Dedifferentiated amniotic fluid mesenchymal stem cell (primary cell): ENCODE results near the gene RARS2.

Experiments used
- DNase-seq: peaks from one replicate; pipeline ENCODE4 v3.0.0-alpha.2; 2016; ENCODE audit errors: extremely low spot score

RARS2 gene

GRCh38 chr6:87574237-87574804, 15.5 kb downstream of the RARS2 start:
- DNase-seq: no peak

GRCh38 chr6:87573307-87574024, 16.3 kb downstream of the RARS2 start:
- DNase-seq: no peak

GRCh38 chr6:87572883-87573282, 16.9 kb downstream of the RARS2 start:
- no peak for DNase-seq

GRCh38 chr6:87572021-87572420, 17.8 kb downstream of the RARS2 start:
- DNase-seq: no peak

- DNase-seq: peak; percentile 38
These were observed 28.8 kb downstream of the RARS2 start for GRCh38 chr6:87561017-87561416.

GRCh38 chr6:87558446-87558845, 31.3 kb downstream of the RARS2 start:
- DNase-seq: no peak

GRCh38 chr6:87555506-87555905, 34.3 kb downstream of the RARS2 start:
- no peak for DNase-seq

GRCh38 chr6:87553159-87553765, 36.5 kb downstream of the RARS2 start:
- no peak for DNase-seq

GRCh38 chr6:87551799-87552198, 38.0 kb downstream of the RARS2 start:
- no peak for DNase-seq

GRCh38 chr6:87544474-87544735, 45.4 kb downstream of the RARS2 start:
- no peak for DNase-seq

GRCh38 chr6:87543696-87544473, 45.9 kb downstream of the RARS2 start:
- DNase-seq: no peak

GRCh38 chr6:87541744-87542143, 48.0 kb downstream of the RARS2 start:
- DNase-seq: no peak

- DNase-seq: no peak
These were observed 48.7 kb downstream of the RARS2 start for GRCh38 chr6:87541041-87541440.

GRCh38 chr6:87540539-87540938, 49.2 kb downstream of the RARS2 start:
- no peak for DNase-seq

GRCh38 chr6:87539554-87539953, 50.2 kb downstream of the RARS2 start:
- DNase-seq: no peak

- no peak for DNase-seq
These were observed 51.1 kb downstream of the RARS2 start for GRCh38 chr6:87538510-87539260.

GRCh38 chr6:87534377-87535047, 55.3 kb downstream of the RARS2 start:
- DNase-seq: no peak

GRCh38 chr6:87529221-87529620, 60.6 kb downstream of the RARS2 start:
- DNase-seq: no peak

GRCh38 chr6:87522686-87523085, 67.1 kb downstream of the RARS2 start:
- DNase-seq: no peak

GRCh38 chr6:87518453-87518852, 71.3 kb downstream of the RARS2 start:
- no peak for DNase-seq

- no peak for DNase-seq
These were observed 75.0 kb downstream of the RARS2 start for GRCh38 chr6:87514831-87515230.

GRCh38 chr6:87504441-87504840, 85.3 kb downstream of the RARS2 start:
- DNase-seq: no peak
